Activated naive CD4-positive, alpha-beta T cell treated with anti-CD3 and anti-CD28 coated beads, Interleukin-2, amount 50 U/mL, for 16 hours (primary cell): ENCODE measurements around the gene PTPRS.
"Not testable (repeated sequence)": the region's sequence is repeated elsewhere in the genome, so short reads cannot be mapped to it uniquely, and the experiment has no call there.

Experiments used
- DNase-seq: peaks from one replicate; pipeline ENCODE4 v3.0.0-alpha.2; 2020

Gene PTPRS

GRCh38 chr19:5340637-5341447, at the start of gene PTPRS:
TSS of gene PTPRS (minus strand) at chr19:5340812. CDS start at chr19:5286140, 54,672 bp downstream.
- DNase-seq: peak; percentile 69

- DNase-seq: no peak
Measured at GRCh38 chr19:5389353-5389752, 48.7 kb upstream of the PTPRS start.

GRCh38 chr19:5387472-5387871, 46.9 kb upstream of the PTPRS start:
- DNase-seq: no peak

- no peak for DNase-seq
Measured at GRCh38 chr19:5386841-5387240, 46.2 kb upstream of the PTPRS start.

GRCh38 chr19:5381197-5381596, 40.6 kb upstream of the PTPRS start:
- DNase-seq: not testable (repeated sequence)

GRCh38 chr19:5380215-5380919, 39.8 kb upstream of the PTPRS start:
- DNase-seq: no peak

- no peak for DNase-seq
Measured at GRCh38 chr19:5376928-5377327, 36.3 kb upstream of the PTPRS start.

- DNase-seq: no peak
Measured at GRCh38 chr19:5372572-5373200, 32.1 kb upstream of the PTPRS start.

GRCh38 chr19:5369962-5370367, 29.4 kb upstream of the PTPRS start:
- peak; percentile 57 for DNase-seq

GRCh38 chr19:5369304-5369703, 28.7 kb upstream of the PTPRS start:
- DNase-seq: no peak

GRCh38 chr19:5367530-5368133, 27.0 kb upstream of the PTPRS start:
- no peak for DNase-seq

GRCh38 chr19:5365905-5366304, 25.3 kb upstream of the PTPRS start:
- DNase-seq: no peak

GRCh38 chr19:5364674-5365073, 24.1 kb upstream of the PTPRS start:
- DNase-seq: no peak

- not testable (repeated sequence) for DNase-seq
Measured at GRCh38 chr19:5361839-5362238, 21.2 kb upstream of the PTPRS start.

- DNase-seq: no peak
Measured at GRCh38 chr19:5361407-5361806, 20.8 kb upstream of the PTPRS start.

GRCh38 chr19:5360003-5360780, 19.6 kb upstream of the PTPRS start:
- DNase-seq: no peak

GRCh38 chr19:5358173-5358800, 17.7 kb upstream of the PTPRS start:
- DNase-seq: no peak

- no peak for DNase-seq
Measured at GRCh38 chr19:5357584-5357983, 17.0 kb upstream of the PTPRS start.

GRCh38 chr19:5356918-5357317, 16.3 kb upstream of the PTPRS start:
- DNase-seq: no peak

- no peak for DNase-seq
Measured at GRCh38 chr19:5356428-5356827, 15.8 kb upstream of the PTPRS start.

GRCh38 chr19:5355693-5356092, 15.1 kb upstream of the PTPRS start:
- DNase-seq: no peak

- DNase-seq: no peak
Measured at GRCh38 chr19:5355076-5355475, 14.5 kb upstream of the PTPRS start.
